ENCODE data around the gene NCOA3.

- TF ChIP-seq SNAI2 (CRISPR knock-in tag; IDR thresholded peaks at IDR 0.05) (no peak), ARNTL (CRISPR knock-in tag; IDR thresholded peaks at IDR 0.05; ENCODE audit: borderline replicate concordance, low read depth) (no peak)
Observed at GRCh38 chr20:47674145-47674544, 172.5 kb downstream of the NCOA3 start.
